DMS114 treated with DMSO at 0.1 percent for 48 hours (cell line): ENCODE measurements around the gene TEX19.
"Not testable (repeated sequence)": the region's sequence is repeated elsewhere in the genome, so short reads cannot be mapped to it uniquely, and the experiment has no call there.

Experiments used
- DNase-seq: peaks from one replicate; lab custom pipeline; 2025; ENCODE audit not compliant: unreplicated experiment; lab: John Stamatoyannopoulos, UW

TEX19 gene

DNA sequence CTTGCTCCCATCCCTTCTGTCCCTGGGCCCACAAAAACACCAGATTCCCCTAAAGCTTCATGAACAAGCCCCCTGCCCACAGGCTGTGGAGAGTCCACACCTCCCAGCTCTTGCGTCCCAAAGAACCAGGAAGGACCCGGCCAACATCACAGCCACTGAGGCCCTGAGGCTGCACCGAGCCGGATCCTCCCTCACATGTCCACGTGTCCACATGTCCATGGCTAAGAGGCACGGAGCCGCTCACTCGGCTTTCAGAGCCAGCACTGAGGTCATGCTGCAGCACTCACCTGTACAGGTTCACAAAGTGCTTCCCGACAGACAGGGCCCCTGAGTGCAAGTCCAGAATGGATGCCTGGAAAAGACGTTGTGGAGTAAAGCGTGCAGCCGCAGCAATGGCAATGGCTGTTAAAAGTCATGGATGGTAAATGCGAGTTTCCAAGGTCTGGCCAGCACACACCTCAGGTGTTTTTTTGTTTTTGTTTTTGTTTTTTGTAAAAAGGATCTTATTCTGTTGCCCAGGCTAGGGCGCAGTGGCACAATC lies 47.2 kb downstream of the TEX19 start:
- DNase-seq: no peak

DNA sequence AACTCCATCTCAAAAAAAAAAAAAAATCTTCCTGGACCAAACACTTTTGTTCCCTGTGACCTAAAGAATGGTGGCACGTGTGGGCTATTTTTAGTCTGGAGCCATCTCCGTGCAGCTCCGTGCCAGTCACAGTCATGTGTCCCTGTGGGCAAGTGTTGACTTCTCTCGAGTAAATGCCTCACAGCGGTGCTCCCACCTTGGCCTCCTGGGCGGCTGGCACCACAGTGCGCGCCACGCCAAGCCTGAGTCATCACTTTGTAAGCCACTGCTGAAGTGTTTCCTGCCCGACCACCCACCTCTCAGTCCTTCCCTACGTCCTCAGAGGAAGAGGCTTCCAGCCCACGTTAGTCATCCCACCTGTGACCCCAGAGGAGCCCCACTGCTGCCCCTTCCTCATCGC lies 48.2 kb downstream of the TEX19 start:
- no peak for DNase-seq

GRCh38 chr17:82408288-82408937 lies 49.4 kb downstream of the TEX19 start:
- no peak for DNase-seq

DNA sequence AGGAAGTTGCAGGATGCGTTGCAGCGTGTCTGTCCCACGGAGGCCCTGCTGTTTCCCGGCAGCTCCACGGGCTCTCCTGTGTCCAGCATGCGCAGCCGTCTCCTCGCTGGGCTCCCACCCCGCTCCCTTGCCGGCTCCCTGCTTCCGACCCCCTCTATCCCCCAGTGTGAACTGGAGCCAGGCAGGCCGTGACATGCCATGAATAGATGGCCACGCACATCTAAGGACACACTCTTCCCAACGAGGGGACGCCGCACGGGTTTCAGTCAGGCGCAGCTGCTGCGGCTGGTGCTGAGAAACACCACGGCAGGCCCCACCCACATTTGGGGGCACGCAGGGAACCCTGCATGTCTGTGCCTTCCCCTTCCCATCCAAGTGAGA lies 49.9 kb downstream of the TEX19 start:
- no peak for DNase-seq

DNA sequence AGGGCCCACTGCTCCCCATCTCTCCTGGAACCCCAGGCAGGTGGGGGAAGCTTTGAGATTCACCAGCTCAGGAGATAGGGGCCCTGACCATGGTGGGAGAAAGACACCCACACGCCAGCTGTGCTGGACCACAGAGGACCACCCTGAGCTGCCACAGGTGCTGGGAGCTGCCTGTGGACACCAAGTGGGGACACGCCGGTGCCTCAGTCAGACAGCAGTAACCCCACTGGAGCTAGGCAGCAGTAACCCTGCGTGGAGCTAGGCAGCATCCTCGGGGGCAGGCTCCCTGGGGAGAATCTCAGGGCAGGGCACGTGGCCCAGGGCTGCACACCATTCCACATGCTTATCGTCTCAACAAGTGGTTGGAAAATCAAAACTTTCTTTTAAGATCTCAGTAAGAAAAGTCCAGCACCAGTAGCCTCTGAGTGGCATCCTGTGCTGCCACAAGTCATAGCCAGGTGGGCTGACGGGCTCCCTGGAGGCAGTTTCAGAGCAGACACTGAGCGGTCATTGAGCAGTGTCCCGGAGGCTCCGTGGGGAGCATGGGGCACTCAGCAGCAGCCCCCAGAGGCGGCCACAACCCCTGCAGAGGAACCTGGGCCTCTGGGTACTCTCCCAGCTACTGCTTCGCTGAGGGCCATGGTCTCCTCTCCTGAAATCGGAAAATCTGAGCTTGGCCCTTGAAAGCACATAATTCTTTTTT lies 51.1 kb downstream of the TEX19 start:
- no peak for DNase-seq

- no peak for DNase-seq
Measured at GRCh38 chr17:82411396-82412053, 52.5 kb downstream of the TEX19 start.

- DNase-seq: not testable (repeated sequence)
Measured at GRCh38 chr17:82412081-82412480, 53.0 kb downstream of the TEX19 start.

GRCh38 chr17:82412535-82413520 lies 53.8 kb downstream of the TEX19 start:
- DNase-seq: no peak
